Measurements from ENCODE around the gene AQP10. TPM values are rescaled to one million over a fixed set of nuclear protein-coding genes. Genes with fewer than 3 reads are reported as not detected.

AQP10 gene
- total RNA-seq, 5 donors from 2014 or later (not counting 1 experiment from before 2014, with no cell fraction given) = not detected

GRCh38 chr1:154344977-154345837, 24.3 kb downstream of the AQP10 start:
- ChIA-PET POLR2A (no interaction called here), CTCF (interaction anchor here (0.5 to 4.2 kb wide), 10 partner anchors 10 to 653 kb away, joined by 3 to 18 read pairs (median 3); no protein-coding TSS in a partner anchor)
- peak; percentile 19 to 44 (median 32) for ATAC-seq (replicated peaks in 1 of 4)
- Histone ChIP-seq H3K9me3 (no peaks in the 10 kb centered on the region), H3K4me3 (ENCODE audit: control insufficient read depth in 1 of 2, extremely low read depth in 1 of 2, low read length in 1 of 2) (peak overlapping the region in 1 of 2 donors; percentile 52), H3K36me3 (ENCODE audit: control insufficient read depth in 2 of 2, extremely low read depth in 1 of 2, insufficient read depth in 1 of 2, low read length in 1 of 2) (peaks cover 25 to 89% of the 10 kb centered on the region in 2 donors), H3K27ac (ENCODE audit: low read length) (no peak overlapping the region), H3K4me1 (ENCODE audit: control insufficient read depth in 1 of 2, extremely low read depth in 1 of 2, insufficient read depth in 2 of 2, low read length in 2 of 2) (peaks cover 31 to 93% of the 10 kb centered on the region in 2 experiments), H3K27me3 (replicated peaks in 1 of 2; ENCODE audit: control insufficient read depth in 2 of 2, extremely low read depth in 1 of 2, insufficient read depth in 2 of 2, low read length in 1 of 2) (no peaks in the 10 kb centered on the region)
- 61% methylated on average over 7 of the region's 12 CpGs for WGBS (ENCODE audit: insufficient coverage)
- Mint-ChIP-seq H3K4me3 (peak overlapping the region; percentile 82 to 92 (median 89)), H3K9me3 (no peaks in the 10 kb centered on the region), H3K36me3 (peaks cover 80% of the 10 kb centered on the region), H3K27ac (peak overlapping the region; percentile 99), H3K4me1 (peaks cover 80 to 93% (median 87%) of the 10 kb centered on the region in 3 donors), H3K27me3 (no peaks in the 10 kb centered on the region)
- DNase-seq = peak; percentile 54 to 86 (median 72)

GRCh38 chr1:154346276-154346917, 25.5 kb downstream of the AQP10 start:
- peak overlapping the region in 1 of 3 donors; percentile 82 for H3K4me3 Mint-ChIP-seq
- CTCF ChIA-PET = interaction anchor here in 1 of 2 donors (1.1 to 4.2 kb wide), 3 partner anchors 11 to 57 kb away, joined by 3 to 18 read pairs (median 4); no protein-coding TSS in a partner anchor
- peaks cover 68 to 85% (median 77%) of the 10 kb centered on the region in 3 donors for H3K4me1 Mint-ChIP-seq
- POLR2A ChIA-PET = interaction anchor here in 1 of 2 donors (0.7 kb wide), 1 partner anchor 63 kb away, joined by 3 read pairs; no protein-coding TSS in a partner anchor
- WGBS (ENCODE audit: insufficient coverage) = 94% methylated on average over 10 of the region's 15 CpGs
- no peaks in the 10 kb centered on the region for H3K9me3 Mint-ChIP-seq
- peaks cover 68% of the 10 kb centered on the region for H3K36me3 Mint-ChIP-seq
- ATAC-seq (replicated peaks in 1 of 4) (no peak), DNase-seq (no peak)
- H3K27ac Mint-ChIP-seq = peak overlapping the region; percentile 74 to 99
- no peak overlapping the region for H3K27ac ChIP-seq (ENCODE audit: low read length)
- no peaks in the 10 kb centered on the region for H3K27me3 ChIP-seq (replicated peaks in 1 of 2; ENCODE audit: control insufficient read depth in 2 of 2, extremely low read depth in 1 of 2, insufficient read depth in 2 of 2, low read length in 1 of 2)
- peaks cover 31 to 85% of the 10 kb centered on the region in 2 experiments for H3K4me1 ChIP-seq (ENCODE audit: control insufficient read depth in 1 of 2, extremely low read depth in 1 of 2, insufficient read depth in 2 of 2, low read length in 2 of 2)
- no peaks in the 10 kb centered on the region for H3K9me3 ChIP-seq
- H3K36me3 ChIP-seq (ENCODE audit: control insufficient read depth in 2 of 2, extremely low read depth in 1 of 2, insufficient read depth in 1 of 2, low read length in 1 of 2) = peaks cover 18 to 81% of the 10 kb centered on the region in 2 donors
- no peak overlapping the region for H3K4me3 ChIP-seq (ENCODE audit: control insufficient read depth in 1 of 2, extremely low read depth in 1 of 2, low read length in 1 of 2)
- no peaks in the 10 kb centered on the region for H3K27me3 Mint-ChIP-seq

GRCh38 chr1:154347961-154348360, 27.1 kb downstream of the AQP10 start:
- no peaks in the 10 kb centered on the region for H3K9me3 Mint-ChIP-seq
- H3K4me3 ChIP-seq (ENCODE audit: control insufficient read depth in 1 of 2, extremely low read depth in 1 of 2, low read length in 1 of 2) = no peak overlapping the region
- peak overlapping the region; percentile 83 to 85 for H3K27ac Mint-ChIP-seq
- CTCF ChIA-PET = interaction anchor here in 1 of 2 donors (0.7 kb wide), 1 partner anchor 20 kb away, joined by 4 read pairs; no protein-coding TSS in a partner anchor
- peaks cover 61 to 82% (median 71%) of the 10 kb centered on the region in 3 donors for H3K4me1 Mint-ChIP-seq
- H3K4me1 ChIP-seq (ENCODE audit: control insufficient read depth in 1 of 2, extremely low read depth in 1 of 2, insufficient read depth in 2 of 2, low read length in 2 of 2) = peaks cover 22 to 84% of the 10 kb centered on the region in 2 experiments
- DNase-seq (no peak), ATAC-seq (replicated peaks in 1 of 4) (no peak)
- no peak overlapping the region for H3K27ac ChIP-seq (ENCODE audit: low read length)
- 85% methylated on average over 2 of the region's 3 CpGs for WGBS (ENCODE audit: insufficient coverage)
- H3K27me3 Mint-ChIP-seq = no peaks in the 10 kb centered on the region
- POLR2A ChIA-PET = no interaction called here
- peak overlapping the region in 1 of 3 donors; percentile 5 for H3K4me3 Mint-ChIP-seq
- peaks cover 18 to 70% of the 10 kb centered on the region in 2 donors for H3K36me3 ChIP-seq (ENCODE audit: control insufficient read depth in 2 of 2, extremely low read depth in 1 of 2, insufficient read depth in 1 of 2, low read length in 1 of 2)
- peaks cover 0 to 6% of the 10 kb centered on the region in 2 experiments for H3K27me3 ChIP-seq (replicated peaks in 1 of 2; ENCODE audit: control insufficient read depth in 2 of 2, extremely low read depth in 1 of 2, insufficient read depth in 2 of 2, low read length in 1 of 2)
- peaks cover 56% of the 10 kb centered on the region for H3K36me3 Mint-ChIP-seq
- H3K9me3 ChIP-seq = no peaks in the 10 kb centered on the region

GRCh38 chr1:154348429-154349076, 27.7 kb downstream of the AQP10 start:
- peak overlapping the region in 1 of 3 donors; percentile 5 for H3K4me3 Mint-ChIP-seq
- ChIA-PET POLR2A (no interaction called here), CTCF (no interaction called here)
- peaks cover 61 to 82% (median 71%) of the 10 kb centered on the region in 3 donors for H3K4me1 Mint-ChIP-seq
- ATAC-seq (replicated peaks in 1 of 4) = no peak
- Histone ChIP-seq H3K4me3 (ENCODE audit: control insufficient read depth in 1 of 2, extremely low read depth in 1 of 2, low read length in 1 of 2) (no peak overlapping the region), H3K27ac (ENCODE audit: low read length) (no peak overlapping the region), H3K36me3 (ENCODE audit: control insufficient read depth in 2 of 2, extremely low read depth in 1 of 2, insufficient read depth in 1 of 2, low read length in 1 of 2) (peaks cover 18 to 66% of the 10 kb centered on the region in 2 donors), H3K9me3 (no peaks in the 10 kb centered on the region), H3K27me3 (replicated peaks in 1 of 2; ENCODE audit: control insufficient read depth in 2 of 2, extremely low read depth in 1 of 2, insufficient read depth in 2 of 2, low read length in 1 of 2) (peaks cover 0 to 6% of the 10 kb centered on the region in 2 experiments), H3K4me1 (ENCODE audit: control insufficient read depth in 1 of 2, extremely low read depth in 1 of 2, insufficient read depth in 2 of 2, low read length in 2 of 2) (peaks cover 19 to 84% of the 10 kb centered on the region in 2 experiments)
- peaks cover 50% of the 10 kb centered on the region for H3K36me3 Mint-ChIP-seq
- H3K27me3 Mint-ChIP-seq = no peaks in the 10 kb centered on the region
- no peak for DNase-seq
- no peaks in the 10 kb centered on the region for H3K9me3 Mint-ChIP-seq
- 92% methylated on average over 26 of the region's 27 CpGs for WGBS (ENCODE audit: insufficient coverage)
- H3K27ac Mint-ChIP-seq = peak overlapping the region; percentile 58 to 76

GRCh38 chr1:154349121-154349520, 28.2 kb downstream of the AQP10 start:
- DNase-seq = no peak
- no peaks in the 10 kb centered on the region for H3K9me3 ChIP-seq
- H3K27me3 Mint-ChIP-seq = no peaks in the 10 kb centered on the region
- H3K27ac Mint-ChIP-seq = peak overlapping the region; percentile 60 to 89
- peaks cover 61 to 82% (median 71%) of the 10 kb centered on the region in 3 donors for H3K4me1 Mint-ChIP-seq
- POLR2A ChIA-PET = interaction anchor here in 1 of 2 donors (1.2 kb wide), 1 partner anchor 21 kb away, joined by 5 read pairs; no protein-coding TSS in a partner anchor
- no peak overlapping the region for H3K4me3 ChIP-seq (ENCODE audit: control insufficient read depth in 1 of 2, extremely low read depth in 1 of 2, low read length in 1 of 2)
- H3K27ac ChIP-seq (ENCODE audit: low read length) = no peak overlapping the region
- H3K4me3 Mint-ChIP-seq = no peak overlapping the region
- WGBS (ENCODE audit: insufficient coverage) = 84% methylated on average over 6 of the region's 7 CpGs
- H3K36me3 Mint-ChIP-seq = peaks cover 45% of the 10 kb centered on the region
- peaks cover 0 to 6% of the 10 kb centered on the region in 2 experiments for H3K27me3 ChIP-seq (replicated peaks in 1 of 2; ENCODE audit: control insufficient read depth in 2 of 2, extremely low read depth in 1 of 2, insufficient read depth in 2 of 2, low read length in 1 of 2)
- CTCF ChIA-PET = interaction anchor here in 1 of 2 donors (1.0 kb wide), 1 partner anchor 23 kb away, joined by 3 read pairs; no protein-coding TSS in a partner anchor
- H3K9me3 Mint-ChIP-seq = no peaks in the 10 kb centered on the region
- H3K4me1 ChIP-seq (ENCODE audit: control insufficient read depth in 1 of 2, extremely low read depth in 1 of 2, insufficient read depth in 2 of 2, low read length in 2 of 2) = peaks cover 17 to 83% of the 10 kb centered on the region in 2 experiments
- H3K36me3 ChIP-seq (ENCODE audit: control insufficient read depth in 2 of 2, extremely low read depth in 1 of 2, insufficient read depth in 1 of 2, low read length in 1 of 2) = peaks cover 18 to 61% of the 10 kb centered on the region in 2 donors
- no peak for ATAC-seq (replicated peaks in 1 of 4)

All from T-cell (primary cell).